ENCODE measurements around the gene MAPK6.

MAPK6 gene

GRCh38 chr15:52107238-52107637, 88.2 kb downstream of the MAPK6 start:
- DNase-seq, result no peak

- DNase-seq, result no peak
These were observed 90.8 kb downstream of the MAPK6 start for GRCh38 chr15:52109559-52110451.

DNA sequence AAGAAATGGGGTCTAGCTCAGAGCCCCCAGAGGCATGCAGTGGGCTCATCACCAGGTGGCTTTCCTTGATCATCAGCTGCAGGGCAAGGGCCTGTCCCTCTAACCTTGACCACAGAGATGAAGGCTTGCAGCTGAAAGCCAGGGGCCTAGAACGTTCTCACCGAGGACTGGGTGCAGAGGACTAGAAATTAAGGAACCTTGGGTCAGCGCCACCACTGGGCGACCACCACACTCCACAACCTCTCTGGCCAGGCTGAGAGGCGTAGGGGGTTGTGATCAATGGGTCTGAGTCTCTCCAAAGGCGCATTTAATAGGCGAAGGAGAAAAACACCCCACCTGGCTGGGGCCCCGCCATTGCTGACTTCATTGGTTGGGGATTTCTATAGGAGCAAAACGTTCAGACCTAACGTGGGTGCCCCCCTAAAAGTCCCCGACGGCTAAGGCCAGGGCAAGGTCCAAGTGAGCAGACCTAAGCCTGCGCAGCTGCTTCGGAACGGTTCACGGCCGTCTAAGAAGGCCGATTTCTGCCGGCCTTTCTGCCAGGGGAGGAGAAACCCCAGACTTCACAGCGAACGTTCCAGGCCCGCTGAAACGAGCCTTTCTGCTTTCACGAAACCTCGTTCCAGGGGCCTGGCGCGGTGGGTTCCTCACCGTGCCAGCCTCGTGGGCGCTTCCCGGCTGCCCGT, 92.6 kb downstream of the MAPK6 start:
- no peak for DNase-seq

DNA sequence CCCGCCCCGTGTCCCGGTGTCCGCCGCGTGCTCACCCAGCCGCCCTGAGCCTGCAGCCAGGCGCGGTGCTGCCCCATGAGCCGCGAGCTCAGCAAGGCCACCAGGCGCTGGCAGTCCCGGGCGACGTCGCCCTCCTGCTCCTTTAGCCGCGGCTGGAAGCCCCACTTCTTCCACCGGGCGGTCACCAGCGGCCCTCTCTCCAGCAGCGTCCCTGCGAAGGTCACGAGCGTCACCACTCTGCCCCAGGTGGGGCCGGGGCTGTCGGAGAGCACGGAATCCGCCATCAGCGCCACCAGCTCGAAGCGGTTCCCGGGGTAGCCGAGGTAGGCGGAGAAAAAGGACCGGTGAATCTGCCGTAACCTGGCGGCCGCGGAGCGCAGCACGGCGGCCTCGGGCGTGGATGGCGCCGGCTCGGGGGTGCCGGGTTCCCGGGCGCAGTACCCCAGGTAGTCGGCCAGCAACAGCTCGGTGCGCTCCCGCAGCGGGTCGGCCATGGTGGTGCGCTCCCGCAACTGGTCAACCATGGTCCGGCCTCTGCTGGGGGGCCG, 93.3 kb downstream of the MAPK6 start:
- DNase-seq, result no peak

DNA sequence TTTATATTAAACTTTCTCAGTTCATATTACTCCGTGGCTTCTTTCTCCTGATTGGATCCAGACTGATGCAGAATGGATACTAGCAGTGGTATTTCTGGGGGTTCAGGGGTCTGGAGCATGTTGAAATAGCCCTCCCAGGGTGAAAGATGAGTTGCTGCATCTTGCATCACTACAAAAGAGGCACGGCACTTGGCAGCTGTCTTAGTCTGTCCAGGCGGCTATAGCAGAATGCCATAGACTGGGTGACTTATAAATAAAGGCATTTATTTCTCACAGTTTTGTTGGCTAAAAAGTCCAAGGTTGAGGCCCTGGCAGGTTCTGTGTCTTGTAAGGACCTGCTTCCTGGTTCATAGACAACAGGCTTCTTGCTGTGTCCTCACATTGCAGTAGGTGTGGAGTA, 94.2 kb downstream of the MAPK6 start:
- no peak for DNase-seq

DNA sequence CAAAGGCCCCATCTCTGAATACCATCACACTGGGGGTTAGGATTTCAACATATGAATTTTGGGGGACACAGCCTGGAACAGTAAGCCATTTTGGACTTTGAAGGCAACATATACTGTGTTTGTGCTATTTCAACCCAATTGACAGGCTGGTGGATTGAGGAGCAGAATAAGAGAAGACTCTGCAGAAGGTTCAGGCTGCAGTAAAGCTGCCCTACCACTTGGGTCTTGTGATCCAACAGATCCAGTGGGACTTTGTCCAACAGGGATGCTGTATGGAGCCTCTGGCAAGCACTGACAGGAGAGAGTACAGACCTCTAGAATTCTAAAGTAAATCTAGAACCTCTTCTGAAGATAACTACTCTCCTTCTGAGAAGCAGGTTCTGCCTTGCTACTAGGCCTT, 94.7 kb downstream of the MAPK6 start:
- DNase-seq, result no peak

DNA sequence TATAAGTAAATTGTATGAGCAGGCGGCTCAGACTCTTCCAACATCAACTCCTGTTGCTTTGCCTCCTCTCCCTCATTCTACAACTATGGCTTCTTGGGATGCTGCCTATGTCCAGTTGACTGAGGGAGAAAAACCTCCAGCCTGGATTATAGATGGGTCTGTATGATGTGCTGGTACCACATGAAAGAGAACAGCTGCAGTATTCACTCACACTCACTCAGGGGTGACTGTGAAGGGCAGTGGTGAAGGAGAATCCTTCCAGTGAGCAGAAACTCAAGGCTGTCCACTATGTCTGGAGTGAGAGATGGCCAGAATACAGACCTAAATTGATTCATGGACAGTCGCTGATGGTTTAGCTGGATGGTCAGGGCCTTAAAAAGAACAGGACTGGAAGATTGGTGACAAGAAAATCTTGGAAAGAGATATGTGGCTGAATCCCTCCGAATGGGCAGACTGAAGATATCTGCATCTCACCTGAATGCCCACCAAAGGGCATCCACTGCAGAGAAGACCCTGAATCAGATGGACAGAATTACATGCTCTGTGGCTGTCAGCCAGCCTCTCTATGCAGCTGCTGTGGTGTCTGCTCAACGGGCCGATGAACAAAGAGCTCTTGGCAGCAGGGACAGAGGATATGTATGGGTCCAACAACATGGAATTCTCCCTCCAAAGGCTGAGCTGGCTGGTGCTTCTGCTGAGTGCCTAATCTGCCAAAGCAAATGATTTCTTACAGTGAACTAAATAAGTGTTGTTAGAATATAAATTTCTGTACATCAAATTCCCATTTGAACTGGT, 95.4 kb downstream of the MAPK6 start:
- DNase-seq, result no peak

DNA sequence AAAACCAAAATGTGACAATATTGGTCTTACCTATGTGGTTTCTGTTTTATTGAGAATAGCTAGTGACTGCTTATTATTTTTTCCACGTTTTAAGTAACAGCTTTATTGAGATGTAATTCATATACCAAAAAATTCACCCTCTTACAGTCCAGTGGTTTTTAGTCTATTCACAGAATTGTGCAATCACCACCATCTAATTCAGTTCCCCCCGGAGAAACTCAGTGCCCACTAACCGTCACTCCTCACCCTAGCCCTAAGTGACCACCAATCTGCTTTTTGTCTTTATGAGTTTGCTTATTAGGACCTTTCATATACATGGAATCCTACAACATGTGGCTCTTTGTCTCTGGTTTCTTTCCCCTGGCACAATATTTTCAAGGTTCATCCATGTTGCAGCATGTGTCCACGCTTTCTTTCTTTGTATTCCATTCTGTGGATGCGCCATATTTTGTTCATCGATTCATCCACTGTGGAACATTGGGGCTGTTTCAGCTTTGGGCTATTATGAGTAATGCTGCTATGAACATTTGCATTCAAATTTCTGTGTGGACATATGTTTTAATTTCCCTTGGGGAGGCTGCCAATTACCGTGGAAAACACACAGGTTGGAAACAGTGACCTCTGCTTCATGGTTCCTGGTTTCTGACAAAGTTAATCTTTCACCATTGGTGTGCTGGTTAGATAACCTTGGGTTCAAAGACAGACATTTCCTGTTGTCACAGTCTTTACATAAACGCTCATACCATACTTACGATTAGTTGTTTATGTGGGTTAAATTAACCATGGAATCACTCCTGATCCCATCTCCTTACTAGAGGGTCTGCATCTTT, 96.8 kb downstream of the MAPK6 start:
- no peak for DNase-seq

Measured in NCI-H345 (cell line).